Right lobe of liver (tissue), 6 donors: Measurements from ENCODE around the gene SCEL. TPM values are rescaled to one million over a fixed set of nuclear protein-coding genes. Genes with fewer than 3 reads are reported as not detected.

Source experiments
- ATAC-seq, 4 donors: fragments of 200-7000 bp; cut with Tn5 transposase; one replicate each; pipeline ENCODE4 v1.9.1; 2020; ENCODE audit warnings: mild to moderate bottlenecking in 4 of 4, moderate library complexity in 4 of 4
- DNase-seq, 3 donors: peaks; one replicate each; pipeline ENCODE4 v3.0.0-alpha.2; 2020
- H3K27ac ChIP-seq, 3 donors: fragments of 200-600 bp; one replicate each; pipeline ENCODE4 v1.8.0; 2022
- H3K27me3 ChIP-seq, 2 donors: fragments of 200-600 bp; one replicate each; pipeline ENCODE4 v1.8.0; 2022
- H3K36me3 ChIP-seq, 4 donors: fragments of 200-600 bp; sonication (generic) in 1 of 4; one replicate each; pipeline versions ENCODE4 v1.5.1 to v1.8.0; 2017 to 2022; ENCODE audit warnings: control low read depth in 1 of 4
- H3K4me1 ChIP-seq, 4 donors: fragments of 200-600 bp; sonication (generic) in 1 of 4; one replicate each; pipeline versions ENCODE4 v1.5.1 to v1.8.0; 2017 to 2022; ENCODE audit warnings: control low read depth in 1 of 4
- H3K4me3 ChIP-seq, 3 donors: fragments of 200-600 bp; one replicate each; pipeline ENCODE4 v1.8.0; 2022
- H3K9me3 ChIP-seq, 4 donors: fragments of 200-600 bp; sonication (generic) in 1 of 4; one replicate each; pipeline versions ENCODE4 v1.5.1 to v1.8.0; 2017 to 2022; ENCODE audit warnings: control low read depth in 1 of 4
- CTCF ChIP-seq, 4 donors: fragments of 200-600 bp in 3 of 4; fragments of 450-650 bp in 1 of 4; IDR thresholded peaks; one replicate each; pipeline versions ENCODE4 v1.5.1 to v1.8.0; 2016 to 2022; ENCODE audit warnings: antibody characterized with exemption in 4 of 4, mild to moderate bottlenecking in 2 of 4
- POLR2A ChIP-seq: fragments of 450-650 bp; IDR thresholded peaks from one replicate; pipeline ENCODE4 v1.6.1; 2017; ENCODE audit warnings: antibody characterized with exemption, mild to moderate bottlenecking
- WGBS: methylation state at CpG from one replicate; pipeline ENCODE4 v1.1.6; 2018; ENCODE audit warnings: low coverage, low lambda C conversion rate; ENCODE audit not compliant: insufficient coverage; ENCODE audit errors: missing lambda C conversion rate; 5-methylcytosine and 5-hydroxymethylcytosine counted together
- intact Hi-C, 2 donors: fragments of 100-400 bp; cut with DNase I; formaldehyde crosslinking; loops; one replicate each; pipeline versions ENCODE4 v1.11.2 to v1.14.1; 2022
- total RNA-seq, 6 experiments: library from RNA; depleted of rRNA in 2 of 6; stranded (reverse); fragments of >200 nt in 2 of 6; fragmentation: NEBNext Ultra II Directional in 3 of 6; extraction: Animal tissue kit (Norgen Biotek cat#: 25700) in 3 of 6; gene quantifications; one replicate each; pipeline versions ENCODE4 v1.1.0 to v1.2.4, GENCODE V29; 2016 to 2023
- donor health status: DM: no; HTN: yes; CAD: no.
- donor health status: DM: no; HTN: no; CAD: no.
- donor health status: DM: no; HTN: no; CAD: no.
- donor health status: DM: no; HTN: yes; CAD: no.
- donor health status: DM: no; HTN: yes; CAD: no.

SCEL gene
- total RNA-seq, 6 experiments from 2014 or later, result not detected

- no peaks in the 10 kb centered on the region for H3K27me3 ChIP-seq
- no peaks in the 10 kb centered on the region for H3K9me3 ChIP-seq
- TF ChIP-seq POLR2A (no peak), CTCF (IDR thresholded peaks at IDR 0.05) (no peak)
- no peak overlapping the region for H3K27ac ChIP-seq
- DNase-seq (no peak), ATAC-seq (no peak)
- H3K4me1 ChIP-seq, result no peaks in the 10 kb centered on the region
- WGBS, result 59% methylated on average over 4 of the region's 5 CpGs
- H3K4me3 ChIP-seq, result no peak overlapping the region
- intact Hi-C loops, result no loop called here
- no peaks in the 10 kb centered on the region for H3K36me3 ChIP-seq
Observed at GRCh38 chr13:77554069-77554468, 18.6 kb downstream of the SCEL start.

- DNase-seq (no peak), ATAC-seq (no peak)
- Histone ChIP-seq H3K36me3 (no peaks in the 10 kb centered on the region), H3K4me3 (no peak overlapping the region), H3K4me1 (no peaks in the 10 kb centered on the region), H3K9me3 (no peaks in the 10 kb centered on the region), H3K27me3 (no peaks in the 10 kb centered on the region), H3K27ac (no peak overlapping the region)
- intact Hi-C loops, result no loop called here
- WGBS, result 34% methylated on average over 3 of the region's 4 CpGs
- TF ChIP-seq CTCF (IDR thresholded peaks at IDR 0.05) (no peak), POLR2A (no peak)
Observed at GRCh38 chr13:77555246-77555645, 19.7 kb downstream of the SCEL start.

GRCh38 chr13:77558016-77558415 lies 22.5 kb downstream of the SCEL start:
- no peak for DNase-seq
- intact Hi-C loops, result no loop called here
- ATAC-seq, result no peak
- no peaks in the 10 kb centered on the region for H3K36me3 ChIP-seq
- no peaks in the 10 kb centered on the region for H3K9me3 ChIP-seq
- H3K4me1 ChIP-seq, result no peaks in the 10 kb centered on the region
- no peak overlapping the region for H3K4me3 ChIP-seq
- no peaks in the 10 kb centered on the region for H3K27me3 ChIP-seq
- no peak overlapping the region for H3K27ac ChIP-seq
- WGBS, result 74% methylated on average over 3 of the region's 3 CpGs
- TF ChIP-seq POLR2A, result no peak

- no peak for ATAC-seq
- 11% methylated on average over 1 of the region's 1 CpG for WGBS
- H3K36me3 ChIP-seq, result no peaks in the 10 kb centered on the region
- H3K4me1 ChIP-seq, result no peaks in the 10 kb centered on the region
- H3K27me3 ChIP-seq, result no peaks in the 10 kb centered on the region
- no peak overlapping the region for H3K4me3 ChIP-seq
- TF ChIP-seq CTCF (IDR thresholded peaks at IDR 0.05), result no peak
- no peak for DNase-seq
- no peak overlapping the region for H3K27ac ChIP-seq
- intact Hi-C loops, result no loop called here
- H3K9me3 ChIP-seq, result no peaks in the 10 kb centered on the region
Observed at GRCh38 chr13:77563111-77563510, 27.6 kb downstream of the SCEL start.

- Histone ChIP-seq H3K36me3 (no peaks in the 10 kb centered on the region), H3K4me3 (no peak overlapping the region), H3K4me1 (no peaks in the 10 kb centered on the region), H3K27me3 (no peaks in the 10 kb centered on the region), H3K27ac (no peak overlapping the region), H3K9me3 (no peaks in the 10 kb centered on the region)
- peak; percentile 30 to 54 (median 43) for TF ChIP-seq CTCF (IDR thresholded peaks at IDR 0.05)
- TF ChIP-seq POLR2A, result no peak
- ATAC-seq (peak; percentile 30 to 58 (median 48)), DNase-seq (no peak)
- 2% methylated on average over 2 of the region's 2 CpGs for WGBS
- intact Hi-C loops, result no loop called here
Observed at GRCh38 chr13:77565635-77566034, 30.1 kb downstream of the SCEL start.
